Activated CD8-positive, alpha-beta memory T cell treated with anti-CD3 and anti-CD28 coated beads, Interleukin-2, amount 50 U/mL, for 24 hours (primary cell): Measurements from ENCODE around the gene RPL22L1.
"Not testable (repeated sequence)": the region's sequence is repeated elsewhere in the genome, so short reads cannot be mapped to it uniquely, and the experiment has no call there.

ENCODE experiments used
- DNase-seq: peaks from one replicate; pipeline ENCODE4 v3.0.0-alpha.2; 2020; ENCODE audit errors: extremely low read depth

Gene RPL22L1

GRCh38 chr3:170869645-170870593 lies at the start of gene RPL22L1:
RPL22L1 (minus strand) TSS chr3:170870195; CDS start chr3:170870167, 28 bp downstream.
- peak; percentile 87 for DNase-seq

GRCh38 chr3:170918715-170919114 lies 48.7 kb upstream of the RPL22L1 start:
- no peak for DNase-seq

DNA sequence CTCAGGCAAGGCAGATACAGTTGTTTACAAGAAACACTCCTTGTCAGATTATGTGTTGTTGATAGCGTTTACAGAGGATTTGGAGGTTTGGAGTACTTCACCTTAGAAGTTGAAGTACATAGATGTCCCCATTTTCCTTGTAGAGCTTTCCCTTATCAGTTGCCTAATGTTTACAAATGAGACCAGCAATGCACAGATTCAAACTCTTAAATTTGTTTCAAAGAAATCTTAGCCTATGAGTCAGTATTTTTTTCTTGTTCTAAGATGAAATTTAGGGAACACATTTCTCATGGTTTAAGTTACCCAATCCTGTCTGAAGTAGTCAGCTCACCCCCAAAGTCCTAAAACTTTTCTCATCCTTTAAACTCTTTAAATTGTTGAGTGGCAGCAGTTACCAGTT lies 44.7 kb upstream of the RPL22L1 start:
- no peak for DNase-seq

DNA sequence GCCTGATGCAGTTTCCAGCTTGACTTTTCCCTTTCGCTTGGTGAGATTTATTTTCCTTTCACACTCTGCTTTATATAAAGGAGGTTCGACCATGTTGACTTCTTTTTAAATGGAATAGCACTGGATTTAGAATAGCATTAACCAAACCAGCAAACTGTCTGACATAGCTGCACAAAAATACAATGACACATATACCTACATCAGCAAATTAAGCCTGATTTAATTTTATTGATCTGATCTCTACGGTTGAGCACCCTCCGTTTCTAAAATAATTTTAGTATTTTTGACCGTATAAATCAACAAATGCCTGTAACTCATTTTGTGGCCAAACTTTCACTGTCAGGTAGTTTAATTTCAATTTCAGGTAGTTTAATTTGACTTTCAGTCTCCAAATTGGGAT lies 44.2 kb upstream of the RPL22L1 start:
- no peak for DNase-seq

DNA sequence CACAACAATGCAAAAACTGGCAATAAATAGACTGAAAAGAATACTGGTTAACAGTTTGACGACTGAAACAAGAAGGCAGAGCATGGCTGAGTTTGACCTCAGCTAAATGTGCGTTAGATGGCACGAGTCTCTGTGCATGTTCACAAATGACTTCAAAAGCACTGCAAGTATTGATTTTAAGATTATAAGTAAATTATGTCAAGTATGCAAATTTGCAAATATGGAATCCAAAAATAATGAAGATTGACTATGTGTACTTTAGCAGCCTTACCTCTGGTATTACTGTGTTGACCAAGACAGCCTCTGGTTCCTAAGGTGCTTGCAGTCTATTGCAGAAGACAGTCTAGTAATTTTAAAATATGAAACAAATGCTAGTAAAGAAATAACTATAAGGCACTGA lies 41.1 kb upstream of the RPL22L1 start:
- no peak for DNase-seq

GRCh38 chr3:170910542-170910941 lies 40.5 kb upstream of the RPL22L1 start:
- no peak for DNase-seq

DNA sequence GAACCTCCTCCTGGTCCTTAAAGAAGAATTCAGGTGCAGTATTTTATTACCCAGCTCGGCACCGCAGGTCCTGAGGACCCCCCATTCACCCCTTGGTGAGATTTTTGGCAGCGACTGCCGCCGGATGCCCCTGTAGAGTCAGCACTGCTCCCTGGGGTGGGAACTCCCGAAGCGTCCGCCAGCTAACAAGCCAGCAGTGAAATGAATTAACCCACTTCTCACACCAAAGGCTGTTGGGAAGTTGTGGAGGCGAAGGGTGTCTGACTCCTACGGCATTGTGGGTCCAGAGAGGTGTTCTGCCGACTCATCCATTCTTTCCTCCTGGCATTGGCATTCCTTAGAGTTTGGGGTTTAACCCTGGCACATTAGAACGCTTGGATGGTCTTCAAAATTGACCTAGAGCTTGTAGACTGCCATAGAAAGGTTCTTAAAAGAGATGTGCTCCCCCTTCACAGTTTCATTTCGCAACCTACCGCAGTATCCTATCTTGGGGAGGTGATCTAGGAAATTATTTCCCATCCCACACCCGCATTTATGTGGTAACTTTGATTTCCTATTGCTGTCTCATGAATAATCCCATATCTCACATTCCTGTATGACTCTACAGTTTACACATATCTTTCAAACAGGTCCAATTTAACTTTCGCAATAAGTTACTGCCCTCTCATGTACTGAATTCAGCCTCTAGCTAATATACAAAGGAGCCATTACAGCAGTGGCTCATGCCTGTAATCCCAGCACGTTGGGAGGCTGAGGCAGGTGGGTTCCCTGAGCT lies 39.3 kb upstream of the RPL22L1 start:
- DNase-seq, result no peak

DNA sequence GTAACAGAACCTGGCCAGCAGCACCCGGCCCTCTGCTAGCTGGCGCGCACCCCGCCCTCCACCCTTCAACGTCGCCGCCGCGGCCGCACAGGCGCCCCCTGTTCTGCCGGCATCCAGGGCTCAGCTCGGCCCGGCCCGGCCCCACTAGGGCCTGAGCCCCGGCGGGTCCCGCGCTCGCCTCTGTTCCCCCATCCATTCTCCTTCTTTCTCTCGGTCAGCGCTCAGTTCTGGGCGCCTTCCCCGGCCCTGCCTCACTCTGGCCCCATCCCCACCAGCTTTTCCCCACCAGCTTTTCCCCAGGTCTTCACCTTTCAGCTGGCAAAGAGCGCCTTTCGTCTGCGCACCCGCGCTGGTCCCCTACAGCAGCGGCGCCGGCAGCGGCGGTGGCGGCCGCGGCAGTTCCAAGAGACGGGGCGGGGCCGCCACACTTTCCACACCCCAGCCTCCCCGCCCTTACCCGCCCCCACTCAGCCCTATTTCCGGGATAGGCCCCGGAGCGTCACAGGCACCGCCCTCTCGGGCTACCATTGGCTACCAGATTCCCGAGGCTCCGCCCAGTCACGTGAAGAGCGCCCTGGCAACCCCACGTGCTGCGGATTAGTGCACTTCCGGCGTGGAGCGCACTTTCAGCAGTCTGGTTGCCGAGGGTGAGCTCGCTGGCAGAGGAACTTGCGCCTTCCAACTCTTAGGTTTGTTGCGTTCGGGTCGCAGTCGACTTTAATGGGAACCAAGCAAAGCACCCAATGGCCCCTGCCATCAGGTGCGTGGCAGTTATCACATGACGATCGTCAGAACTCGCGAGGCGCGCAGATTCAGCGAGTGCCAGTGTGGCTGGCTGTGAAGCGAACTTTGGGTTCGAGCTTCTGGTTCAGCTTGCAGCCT lies 38.5 kb upstream of the RPL22L1 start, which contains the start of gene EIF5A2:
TSS of gene EIF5A2 (minus strand) at position 403 of the 882 bp plus-strand sequence. CDS start 831 bp downstream, outside the sequence.
- DNase-seq, result peak; percentile 90

- DNase-seq, result no peak
Observed at GRCh38 chr3:170907637-170908234, 37.7 kb upstream of the RPL22L1 start.

GRCh38 chr3:170905862-170906261 lies 35.9 kb upstream of the RPL22L1 start:
- no peak for DNase-seq

DNA sequence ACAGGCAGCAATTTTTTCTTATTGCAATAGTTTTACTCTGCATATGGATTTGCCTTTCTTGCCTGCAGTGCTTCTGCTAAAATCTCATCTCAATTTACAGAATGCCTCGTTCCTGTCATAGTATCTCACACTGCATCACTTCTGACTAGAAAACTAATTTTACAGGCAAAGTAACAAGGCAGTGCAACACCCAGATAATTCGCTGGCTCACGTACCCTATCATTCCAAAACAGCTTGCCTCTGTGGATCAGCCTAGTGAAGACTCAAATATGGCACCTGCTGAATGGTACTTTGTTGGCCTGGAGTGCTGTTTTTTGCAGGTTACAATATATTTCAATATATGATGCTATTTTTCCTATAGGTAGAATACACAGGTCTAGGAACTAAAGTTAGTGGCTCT lies 33.1 kb upstream of the RPL22L1 start:
- DNase-seq, result no peak

GRCh38 chr3:170899455-170899854 lies 29.5 kb upstream of the RPL22L1 start:
- DNase-seq, result no peak

- DNase-seq, result no peak
Observed at GRCh38 chr3:170897978-170898377, 28.0 kb upstream of the RPL22L1 start.

DNA sequence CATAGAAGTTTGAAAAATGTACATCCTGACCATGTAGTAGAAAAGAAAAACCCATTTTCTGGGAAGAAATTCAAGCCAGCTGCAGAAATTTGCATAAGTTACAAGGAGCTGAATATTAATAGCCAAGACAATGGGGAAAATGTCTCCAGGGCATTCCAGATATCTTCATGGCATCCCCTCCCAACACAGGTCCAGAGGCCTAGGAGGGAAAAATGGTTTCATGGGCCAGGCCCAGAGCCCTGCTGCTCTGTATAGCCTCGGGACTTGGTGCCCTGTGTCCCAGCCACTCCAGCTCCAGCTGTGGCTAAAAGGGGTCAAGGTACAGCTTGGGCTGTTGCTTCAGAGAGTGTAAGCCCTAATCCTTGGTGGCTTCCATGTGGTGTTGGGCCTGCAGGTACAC lies 27.2 kb upstream of the RPL22L1 start:
- not testable (repeated sequence) for DNase-seq

DNA sequence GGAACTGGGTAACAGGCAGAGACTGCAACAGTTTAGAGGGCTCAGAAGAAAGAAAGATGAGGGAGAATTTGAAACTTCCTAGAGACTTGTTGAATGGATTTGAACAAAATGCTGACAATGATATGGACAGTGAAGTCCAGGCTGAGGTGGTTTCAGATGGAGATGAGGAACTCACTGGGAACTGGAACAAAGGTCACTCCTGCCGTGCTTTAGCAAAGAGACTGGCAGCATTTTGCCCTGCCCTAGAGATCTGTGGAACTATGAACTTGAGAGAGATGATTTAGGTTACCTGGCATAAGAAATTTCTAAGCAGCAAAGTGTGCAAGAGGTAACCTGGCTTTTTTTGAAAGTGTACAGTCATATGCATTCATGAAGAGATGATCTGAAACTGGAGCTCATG lies 26.8 kb upstream of the RPL22L1 start:
- DNase-seq, result no peak

DNA sequence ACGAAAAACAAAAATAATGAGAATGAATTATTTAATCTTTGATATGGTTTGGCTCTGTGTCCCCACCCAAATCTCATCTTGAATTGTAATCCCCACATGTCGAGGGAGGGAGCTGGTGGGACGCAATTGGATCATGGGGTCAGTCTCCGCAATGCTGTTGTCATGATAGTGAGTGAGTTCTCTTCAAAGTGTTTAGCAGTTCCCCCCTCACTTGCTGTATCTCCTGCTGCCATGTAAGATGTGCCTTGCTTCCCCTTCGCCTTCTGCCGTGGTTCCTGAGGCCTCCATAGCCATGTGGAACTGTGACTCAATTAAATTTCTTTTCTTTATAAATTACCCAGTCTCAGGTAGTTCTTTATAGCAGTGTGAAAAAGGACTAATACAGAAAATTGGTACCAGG lies 26.3 kb upstream of the RPL22L1 start:
- DNase-seq, result not testable (repeated sequence)

- no peak for DNase-seq
Observed at GRCh38 chr3:170893895-170894294, 23.9 kb upstream of the RPL22L1 start.

GRCh38 chr3:170889630-170890029 lies 19.6 kb upstream of the RPL22L1 start:
- DNase-seq, result no peak

DNA sequence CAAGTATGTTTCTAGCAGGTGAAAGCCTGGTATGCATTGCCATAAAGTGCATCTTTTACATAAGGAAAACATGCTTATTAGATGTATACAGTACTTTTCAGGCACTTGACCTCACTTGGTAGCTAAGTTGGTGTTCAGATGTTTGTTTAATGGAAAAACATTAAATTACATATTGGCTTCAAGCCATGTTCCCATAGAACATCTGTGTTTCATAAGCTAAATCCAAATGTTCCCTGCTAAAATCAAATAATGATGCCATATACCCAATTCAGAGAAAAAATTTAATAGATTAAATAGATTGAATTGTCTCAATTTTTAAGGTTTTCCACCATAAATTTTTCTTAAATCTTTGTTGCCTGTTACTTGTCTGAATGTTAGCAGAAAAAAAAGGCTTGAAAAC lies 19.1 kb upstream of the RPL22L1 start:
- no peak for DNase-seq

- not testable (repeated sequence) for DNase-seq
Observed at GRCh38 chr3:170884109-170884930, 14.3 kb upstream of the RPL22L1 start.
